DND-41 (cell line): ENCODE data around the gene SMURF1.

Source experiments
- ATAC-seq: fragments of 200-7000 bp; cut with Tn5 transposase; 3 replicates; pipeline ENCODE4 v1.9.1; 2021; ENCODE audit warnings: low read depth; ENCODE audit not compliant: insufficient read depth
- DNase-seq: peaks from one replicate; pipeline ENCODE4 v3.0.0-alpha.2; 2020
- H2AFZ ChIP-seq: 2 replicates; pipeline ENCODE4 v1.6.0; 2012; ENCODE audit warnings: low read depth, low read length
- H3K27ac ChIP-seq: 2 replicates; pipeline ENCODE4 v1.5.1; 2012; ENCODE audit warnings: low read length, inconsistent platforms
- H3K27me3 ChIP-seq: fragments of 200-600 bp; sonication (generic); 2 replicates; pipeline ENCODE4 v1.6.0; 2012; ENCODE audit warnings: low read length, mild to moderate bottlenecking, inconsistent platforms; ENCODE audit not compliant: insufficient read depth, poor library complexity
- H3K36me3 ChIP-seq: 2 replicates; pipeline ENCODE4 v1.5.1; 2012; ENCODE audit warnings: low read length, inconsistent platforms; ENCODE audit not compliant: insufficient read depth
- H3K4me1 ChIP-seq: 2 replicates; pipeline ENCODE4 v1.5.1; 2012; ENCODE audit warnings: mild to moderate bottlenecking, low read length; ENCODE audit not compliant: insufficient read depth
- H3K4me2 ChIP-seq: 2 replicates; pipeline ENCODE4 v1.6.0; 2012; ENCODE audit warnings: mild to moderate bottlenecking, moderate library complexity, low read length, inconsistent platforms; ENCODE audit not compliant: insufficient read depth
- H3K4me3 ChIP-seq, 2 experiments: fragments of 200-600 bp in 1 of 2; shearing (Covaris generic) in 1 of 2; 2 replicates each; pipeline ENCODE4 v1.5.1; 2012 to 2016; ENCODE audit warnings: inconsistent platforms in 2 of 2, low read length in 2 of 2, mild to moderate bottlenecking in 2 of 2, low read depth in 1 of 2, moderate library complexity in 1 of 2
- H3K79me2 ChIP-seq: 2 replicates; pipeline ENCODE4 v1.6.0; 2012; ENCODE audit warnings: low read length, inconsistent platforms; ENCODE audit not compliant: insufficient read depth
- H3K9ac ChIP-seq: 2 replicates; pipeline ENCODE4 v1.6.0; 2012; ENCODE audit warnings: low read depth, mild to moderate bottlenecking, inconsistent platforms, low read length, moderate library complexity
- H3K9me3 ChIP-seq: 2 replicates; pipeline ENCODE4 v1.5.1; 2012; ENCODE audit warnings: low read length, moderate library complexity, mild to moderate bottlenecking, inconsistent platforms; ENCODE audit not compliant: insufficient read depth, severe bottlenecking
- H4K20me1 ChIP-seq: 2 replicates; pipeline ENCODE4 v1.6.0; 2012; ENCODE audit warnings: low read length; ENCODE audit not compliant: insufficient read depth
- EZH2 ChIP-seq: IDR thresholded peaks from 3 replicates; pipeline ENCODE4 v1.6.1; 2012; ENCODE audit warnings: borderline replicate concordance, low read depth, mild to moderate bottlenecking, moderate library complexity, low read length, inconsistent platforms; ENCODE audit not compliant: severe bottlenecking
- TF ChIP-seq, protein P1 (sequence below): IDR thresholded peaks from 2 replicates; pipeline ENCODE4 v1.5.1; 2012; ENCODE audit warnings: borderline replicate concordance, low read length, moderate library complexity, mild to moderate bottlenecking; ENCODE audit not compliant: poor library complexity, severe bottlenecking; ENCODE audit errors: extremely low read depth

SMURF1 gene

DNA sequence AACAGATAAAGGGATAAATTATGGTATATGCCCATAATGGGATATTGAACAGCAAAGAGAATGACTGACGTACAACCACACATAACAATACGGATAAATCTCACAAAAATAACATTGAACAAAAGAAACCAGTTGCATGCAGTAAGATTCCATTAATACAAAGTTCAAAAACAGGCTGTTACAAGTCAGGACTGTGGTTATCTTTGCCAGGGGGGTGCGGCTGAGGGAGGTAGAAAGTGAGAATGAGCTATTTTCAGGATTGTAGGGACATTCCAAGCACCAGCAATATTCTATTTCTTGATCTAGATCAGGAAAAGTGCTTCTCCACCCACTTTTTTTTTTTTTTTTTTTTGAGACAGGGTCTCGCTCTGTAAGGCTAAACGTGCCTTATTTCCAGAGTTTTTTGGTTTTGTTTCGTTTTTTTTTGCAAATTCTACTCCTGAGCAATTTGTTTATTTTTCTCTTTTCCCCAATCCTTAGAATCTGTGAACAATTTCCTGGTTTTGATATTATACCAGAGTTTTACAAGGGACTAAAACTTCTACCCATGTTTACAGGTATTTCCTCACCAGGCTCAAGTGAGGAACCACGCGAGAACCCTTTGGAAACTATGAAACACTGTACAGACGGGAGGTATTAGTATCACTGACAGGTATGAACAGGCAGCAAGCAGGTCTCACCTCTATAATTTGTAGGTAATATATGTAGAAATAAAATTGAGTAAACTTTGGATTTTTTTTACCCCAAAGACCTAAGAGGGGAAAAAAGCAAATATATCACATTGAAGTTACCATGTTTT, 9.9 kb downstream of the SMURF1 start:
- DNase-seq, result no peak
- Histone ChIP-seq H3K4me2 (no peak overlapping the region), H3K9me3 (no peaks in the 10 kb centered on the region), H3K4me1 (0 out of 2 replicates have a peak, but pooled peaks cover 3% of the 10 kb centered on the region), H3K4me3 (no peak overlapping the region), H3K9ac (no peak overlapping the region), H3K27me3 (no peaks in the 10 kb centered on the region), H3K36me3 (no peaks in the 10 kb centered on the region), H3K27ac (no peak overlapping the region), H2AFZ (no peak overlapping the region), H4K20me1 (peaks cover 79% of the 10 kb centered on the region), H3K79me2 (peaks cover 100% of the 10 kb centered on the region)
- ATAC-seq, result no peak
- TF ChIP-seq, protein P1, sequence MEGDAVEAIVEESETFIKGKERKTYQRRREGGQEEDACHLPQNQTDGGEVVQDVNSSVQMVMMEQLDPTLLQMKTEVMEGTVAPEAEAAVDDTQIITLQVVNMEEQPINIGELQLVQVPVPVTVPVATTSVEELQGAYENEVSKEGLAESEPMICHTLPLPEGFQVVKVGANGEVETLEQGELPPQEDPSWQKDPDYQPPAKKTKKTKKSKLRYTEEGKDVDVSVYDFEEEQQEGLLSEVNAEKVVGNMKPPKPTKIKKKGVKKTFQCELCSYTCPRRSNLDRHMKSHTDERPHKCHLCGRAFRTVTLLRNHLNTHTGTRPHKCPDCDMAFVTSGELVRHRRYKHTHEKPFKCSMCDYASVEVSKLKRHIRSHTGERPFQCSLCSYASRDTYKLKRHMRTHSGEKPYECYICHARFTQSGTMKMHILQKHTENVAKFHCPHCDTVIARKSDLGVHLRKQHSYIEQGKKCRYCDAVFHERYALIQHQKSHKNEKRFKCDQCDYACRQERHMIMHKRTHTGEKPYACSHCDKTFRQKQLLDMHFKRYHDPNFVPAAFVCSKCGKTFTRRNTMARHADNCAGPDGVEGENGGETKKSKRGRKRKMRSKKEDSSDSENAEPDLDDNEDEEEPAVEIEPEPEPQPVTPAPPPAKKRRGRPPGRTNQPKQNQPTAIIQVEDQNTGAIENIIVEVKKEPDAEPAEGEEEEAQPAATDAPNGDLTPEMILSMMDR, result no peak
- TF ChIP-seq EZH2, result no peak

DNA sequence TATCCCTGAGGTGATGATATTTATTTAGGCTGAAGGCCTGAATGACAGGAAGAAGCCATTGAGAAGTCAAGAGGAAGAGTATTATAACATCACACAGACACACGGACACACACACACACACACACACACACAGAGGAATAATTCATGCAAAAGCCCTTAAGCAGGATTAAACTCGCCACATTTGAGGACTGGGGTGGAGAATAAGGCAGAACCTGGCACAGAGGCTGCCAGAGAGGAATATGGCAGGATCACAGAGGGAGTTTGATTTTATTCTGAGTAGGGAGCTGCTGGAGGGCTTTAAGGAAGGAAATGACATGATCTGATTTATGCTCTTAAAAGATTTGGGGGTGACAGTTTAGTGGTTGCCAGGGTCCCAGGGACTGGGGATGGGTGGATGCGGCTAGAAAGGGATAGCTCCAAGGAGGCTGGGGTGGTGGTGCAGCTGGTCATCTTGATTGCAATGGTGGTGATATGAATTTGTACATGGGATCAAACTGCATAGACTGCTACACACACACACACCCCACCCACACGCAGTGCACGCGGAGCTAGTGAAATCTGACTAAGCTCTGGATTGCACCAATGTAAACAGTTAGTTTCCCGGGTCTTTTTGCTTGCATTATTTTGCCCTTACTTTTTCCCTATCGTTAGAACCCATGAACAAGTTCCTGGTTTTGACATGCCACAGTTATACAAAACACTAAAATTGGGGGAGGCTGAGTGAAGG, 11.2 kb downstream of the SMURF1 start:
- Histone ChIP-seq H3K4me2 (no peak overlapping the region), H3K27me3 (no peaks in the 10 kb centered on the region), H3K36me3 (no peaks in the 10 kb centered on the region), H4K20me1 (peaks cover 76% of the 10 kb centered on the region), H3K9me3 (no peaks in the 10 kb centered on the region), H3K4me1 (no peaks in the 10 kb centered on the region), H3K79me2 (peaks cover 100% of the 10 kb centered on the region), H2AFZ (no peak overlapping the region), H3K4me3 (no peak overlapping the region), H3K9ac (no peak overlapping the region), H3K27ac (no peak overlapping the region)
- DNase-seq, result no peak
- no peak for TF ChIP-seq EZH2
- TF ChIP-seq, protein P1, result no peak
- no peak for ATAC-seq

DNA sequence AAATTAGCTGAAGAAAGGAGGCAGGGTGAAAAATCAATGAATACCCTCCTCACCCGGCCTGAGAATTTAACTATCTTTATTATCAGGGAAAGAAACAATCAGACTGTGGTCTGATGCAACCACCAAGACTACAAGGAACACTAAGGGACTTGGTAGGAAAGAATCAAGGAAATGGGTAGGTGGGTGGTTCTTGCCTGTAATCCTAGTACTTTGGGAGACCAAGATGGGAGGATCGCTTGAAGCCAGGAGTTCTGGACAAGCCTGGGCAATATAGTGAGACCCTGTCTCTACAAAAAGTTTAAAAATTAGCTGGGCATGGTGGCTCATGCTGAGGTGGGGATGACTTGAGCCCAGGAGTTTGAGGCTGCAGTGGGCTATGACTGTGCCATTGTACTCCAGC, 12.6 kb downstream of the SMURF1 start:
- no peak overlapping the region for H3K4me2 ChIP-seq
- no peak overlapping the region for H3K9ac ChIP-seq
- peaks cover 71% of the 10 kb centered on the region for H4K20me1 ChIP-seq
- no peaks in the 10 kb centered on the region for H3K4me1 ChIP-seq
- H3K9me3 ChIP-seq, result no peaks in the 10 kb centered on the region
- no peak overlapping the region for H3K27ac ChIP-seq
- H3K36me3 ChIP-seq, result no peaks in the 10 kb centered on the region
- no peak overlapping the region for H3K4me3 ChIP-seq
- ATAC-seq, result no peak
- DNase-seq, result no peak
- H3K79me2 ChIP-seq, result peaks cover 100% of the 10 kb centered on the region
- TF ChIP-seq, protein P1, result no peak
- no peak for TF ChIP-seq EZH2
- H3K27me3 ChIP-seq, result no peaks in the 10 kb centered on the region
- H2AFZ ChIP-seq, result no peak overlapping the region
